OCI-LY1 (cell line): ENCODE data around the gene RYR1.
"Not testable (repeated sequence)": the region's sequence is repeated elsewhere in the genome, so short reads cannot be mapped to it uniquely, and the experiment has no call there.

Experiments
- H2AFZ ChIP-seq: fragments of 200-600 bp; sonication (generic), shearing (Covaris generic); 2 replicates; pipeline ENCODE4 v1.6.0; 2014; ENCODE audit warnings: antibody characterized with exemption, mild to moderate bottlenecking, low read length
- H3F3A ChIP-seq: fragments of 200-600 bp; sonication (generic), shearing (Covaris generic); 2 replicates; pipeline ENCODE4 v1.6.0; 2014; ENCODE audit warnings: mild to moderate bottlenecking, antibody characterized with exemption, low read length, moderate library complexity; ENCODE audit not compliant: insufficient read depth
- H3K27ac ChIP-seq: fragments of 200-600 bp; sonication (generic); 2 replicates; pipeline ENCODE4 v1.5.1; 2014; ENCODE audit warnings: low read length, mixed run types, mild to moderate bottlenecking, low read depth; ENCODE audit not compliant: poor library complexity, severe bottlenecking
- H3K27me3 ChIP-seq: fragments of 200-600 bp; sonication (generic); 2 replicates; pipeline ENCODE4 v1.6.0; 2014; ENCODE audit warnings: antibody characterized with exemption, mild to moderate bottlenecking, low read length, moderate library complexity; ENCODE audit not compliant: insufficient read depth
- H3K36me3 ChIP-seq: fragments of 200-600 bp; sonication (generic); 2 replicates; pipeline ENCODE4 v1.6.1; 2014; ENCODE audit warnings: mild to moderate bottlenecking, antibody characterized with exemption, low read length, moderate library complexity, mixed read lengths; ENCODE audit not compliant: insufficient read depth
- H3K4me1 ChIP-seq: fragments of 200-600 bp; sonication (generic); 2 replicates; pipeline ENCODE4 v1.5.1; 2014; ENCODE audit warnings: mild to moderate bottlenecking, low read length, moderate library complexity; ENCODE audit not compliant: insufficient read depth, severe bottlenecking
- H3K4me2 ChIP-seq: fragments of 200-600 bp; sonication (generic), shearing (Covaris generic); 2 replicates; pipeline ENCODE4 v1.6.1; 2014; ENCODE audit warnings: low read length
- H3K4me3 ChIP-seq: fragments of 200-600 bp; sonication (generic); 2 replicates; pipeline ENCODE4 v1.5.1; 2014; ENCODE audit warnings: low read length, low read depth, mild to moderate bottlenecking, mixed read lengths; ENCODE audit not compliant: poor library complexity, severe bottlenecking
- H3K79me2 ChIP-seq: fragments of 200-600 bp; shearing (Covaris generic); 2 replicates; pipeline ENCODE4 v1.6.1; 2016; ENCODE audit warnings: mixed run types, low read length, mixed read lengths; ENCODE audit not compliant: insufficient read depth
- H3K9ac ChIP-seq: fragments of 200-600 bp; sonication (generic), shearing (Covaris generic); 2 replicates; pipeline ENCODE4 v1.6.1; 2014; ENCODE audit warnings: mild to moderate bottlenecking, low read length, mixed read lengths
- H3K9me2 ChIP-seq: fragments of 200-600 bp; sonication (generic), shearing (Covaris generic); 2 replicates; pipeline ENCODE4 v1.6.1; 2014; ENCODE audit warnings: low read depth, mild to moderate bottlenecking, low read length, mixed read lengths
- H3K9me3 ChIP-seq: fragments of 200-600 bp; shearing (Covaris generic); 2 replicates; pipeline ENCODE4 v1.6.1; 2014; ENCODE audit warnings: low read length, mixed read lengths
- H4K20me1 ChIP-seq: fragments of 200-600 bp; sonication (generic), shearing (Covaris generic); 2 replicates; pipeline ENCODE4 v1.6.0; 2016; ENCODE audit warnings: mild to moderate bottlenecking, low read length; ENCODE audit not compliant: insufficient read depth
- CTCF ChIP-seq: fragments of 200-600 bp; sonication (generic), shearing (Covaris generic); IDR thresholded peaks from 2 replicates; pipeline ENCODE4 v1.5.1; 2017; ENCODE audit warnings: mild to moderate bottlenecking, antibody characterized with exemption, low read length, moderate library complexity, mixed read lengths
- EZH2 ChIP-seq: fragments of 200-600 bp; sonication (generic), shearing (Covaris generic); IDR thresholded peaks from 2 replicates; pipeline ENCODE4 v1.8.0; 2017; ENCODE audit warnings: borderline replicate concordance, mixed run types, mild to moderate bottlenecking, antibody characterized with exemption, low read length, moderate library complexity, mixed read lengths

RYR1 gene

GRCh38 chr19:38424272-38424671 is 9.2 kb upstream of the RYR1 start:
- no peaks in the 10 kb centered on the region for H3F3A ChIP-seq
- TF ChIP-seq EZH2 (no peak), CTCF (no peak)
- H3K9ac ChIP-seq = no peak overlapping the region
- H2AFZ ChIP-seq = no peak overlapping the region
- no peaks in the 10 kb centered on the region for H3K27me3 ChIP-seq
- no peaks in the 10 kb centered on the region for H3K9me2 ChIP-seq
- H3K36me3 ChIP-seq = no peaks in the 10 kb centered on the region
- no peak overlapping the region for H3K4me2 ChIP-seq
- no peak overlapping the region for H3K4me3 ChIP-seq
- no peaks in the 10 kb centered on the region for H4K20me1 ChIP-seq
- peaks cover 21% of the 10 kb centered on the region for H3K4me1 ChIP-seq
- no peaks in the 10 kb centered on the region for H3K9me3 ChIP-seq
- no peak overlapping the region for H3K27ac ChIP-seq
- no peaks in the 10 kb centered on the region for H3K79me2 ChIP-seq

GRCh38 chr19:38425222-38425809 is 8.2 kb upstream of the RYR1 start:
- H3K9ac ChIP-seq = no peak overlapping the region
- no peak overlapping the region for H3K4me2 ChIP-seq

GRCh38 chr19:38425810-38426466 is 7.6 kb upstream of the RYR1 start, which contains the start of gene RASGRP4:
Gene RASGRP4 (minus strand): TSS chr19:38426219. CDS start chr19:38426091, 128 bp downstream.
- Histone ChIP-seq H3K9me3 (no peaks in the 10 kb centered on the region), H3K36me3 (no peaks in the 10 kb centered on the region), H3K27ac (no peak within 1 kb of the TSS), H3K4me2 (no peak within 1 kb of the TSS), H3K27me3 (no peaks in the 10 kb centered on the region), H4K20me1 (no peaks in the 10 kb centered on the region), H2AFZ (no peak within 1 kb of the TSS), H3K9ac (no peak within 1 kb of the TSS), H3K4me3 (no peak within 1 kb of the TSS), H3K9me2 (no peaks in the 10 kb centered on the region), H3K4me1 (peaks cover 27% of the 10 kb centered on the region), H3F3A (no peaks in the 10 kb centered on the region), H3K79me2 (no peaks in the 10 kb centered on the region)
- TF ChIP-seq CTCF (no peak), EZH2 (no peak)

More at GRCh38 chr19:38425222-38425809, 8.2 kb upstream of the RYR1 start:
- Histone ChIP-seq H3K27me3 (no peaks in the 10 kb centered on the region), H3K4me1 (peaks cover 27% of the 10 kb centered on the region), H3K79me2 (no peaks in the 10 kb centered on the region), H3K9me2 (no peaks in the 10 kb centered on the region), H3K36me3 (no peaks in the 10 kb centered on the region), H3K9me3 (no peaks in the 10 kb centered on the region), H3F3A (no peaks in the 10 kb centered on the region), H3K27ac (no peak overlapping the region), H4K20me1 (no peaks in the 10 kb centered on the region), H2AFZ (no peak overlapping the region), H3K4me3 (no peak overlapping the region)
- TF ChIP-seq EZH2 (no peak), CTCF (no peak)

GRCh38 chr19:38427035-38427677 is 6.3 kb upstream of the RYR1 start:
- H3K9ac ChIP-seq, H3K27me3 ChIP-seq, H3K27ac ChIP-seq, H3K9me3 ChIP-seq, H3K4me3 ChIP-seq, H4K20me1 ChIP-seq, H3K79me2 ChIP-seq, H3K9me2 ChIP-seq, H2AFZ ChIP-seq, H3K4me2 ChIP-seq, H3F3A ChIP-seq, H3K36me3 ChIP-seq: not testable (repeated sequence)
- peaks cover 27% of the 10 kb centered on the region for H3K4me1 ChIP-seq
